T-cell (primary cell): Measurements from ENCODE around the gene SERPINF2. TPM values are rescaled to one million over a fixed set of nuclear protein-coding genes. Genes with fewer than 3 reads are reported as not detected.

Source experiments
- ATAC-seq, 4 experiments: fragments of 200-7000 bp in 3 of 4; fragments of 150-1000 bp in 1 of 4; cut with Tn5 transposase; replicated peaks in 1 of 4; 1 replicate in 3 of 4; 2 replicates in 1 of 4; pipeline ENCODE4 v1.10.0; 2021; ENCODE audit warnings: moderate library complexity in 3 of 4, mild to moderate bottlenecking in 2 of 4, moderate number of reproducible peaks in 1 of 4
- CTCF ChIA-PET, 2 donors: fragments of 300-600 bp; sonication (Branson Sonifier 250); formaldehyde crosslinking; loops; one replicate each; lab custom pipeline; 2022; ENCODE audit warnings: antibody characterized with exemption in 2 of 2; lab: Charles Lee
- POLR2A ChIA-PET, 2 donors: fragments of 300-600 bp; sonication (Branson Sonifier 250); formaldehyde crosslinking; loops; one replicate each; lab custom pipeline; 2022; ENCODE audit warnings: antibody characterized with exemption in 2 of 2; lab: Charles Lee
- DNase-seq, 35 experiments: peaks; one replicate each; pipeline versions ENCODE4 v3.0.0 to v3.0.0-alpha.2; 2013 to 2023
- H3K27ac ChIP-seq: one replicate; pipeline ENCODE4 v1.5.1; 2013; ENCODE audit warnings: low read length
- H3K27me3 ChIP-seq, 2 experiments: replicated peaks in 1 of 2; 1 replicate in 1 of 2; 2 replicates in 1 of 2; pipeline versions ENCODE4 v1.6.1 to v1.7.0; 2013; ENCODE audit warnings: low read length in 1 of 2, mixed read lengths in 1 of 2; ENCODE audit not compliant: control insufficient read depth in 2 of 2, insufficient read depth in 2 of 2; ENCODE audit errors: extremely low read depth in 1 of 2
- H3K36me3 ChIP-seq, 2 donors: 1 replicate in 1 of 2; 2 replicates in 1 of 2; pipeline versions ENCODE4 v1.6.1 to v1.7.0; 2013; ENCODE audit warnings: low read length in 1 of 2; ENCODE audit not compliant: control insufficient read depth in 2 of 2, insufficient read depth in 1 of 2; ENCODE audit errors: extremely low read depth in 1 of 2
- H3K4me1 ChIP-seq, 2 experiments: 1 replicate in 1 of 2; 2 replicates in 1 of 2; pipeline versions ENCODE4 v1.6.1 to v1.7.0; 2013; ENCODE audit warnings: low read length in 2 of 2, mixed read lengths in 1 of 2; ENCODE audit not compliant: insufficient read depth in 2 of 2, control insufficient read depth in 1 of 2; ENCODE audit errors: extremely low read depth in 1 of 2
- H3K4me3 ChIP-seq, 2 donors: 1 replicate in 1 of 2; 2 replicates in 1 of 2; pipeline versions ENCODE4 v1.5.1 to v1.7.0; 2013; ENCODE audit warnings: mild to moderate bottlenecking in 2 of 2, low read length in 1 of 2, moderate library complexity in 1 of 2; ENCODE audit not compliant: control insufficient read depth in 1 of 2; ENCODE audit errors: extremely low read depth in 1 of 2
- H3K9me3 ChIP-seq: 2 replicates; pipeline ENCODE4 v1.7.0; 2013
- H3K27ac Mint-ChIP-seq, 2 donors: one replicate each; pipeline ENCODE4 v1.8.0; 2020 to 2021; ENCODE audit warnings: mild to moderate bottlenecking in 2 of 2, mixed read lengths in 2 of 2
- H3K27me3 Mint-ChIP-seq, 2 donors: one replicate each; pipeline ENCODE4 v1.8.0; 2021 to 2022; ENCODE audit warnings: mixed read lengths in 2 of 2
- H3K36me3 Mint-ChIP-seq: one replicate; pipeline ENCODE4 v1.8.0; 2021; ENCODE audit warnings: mixed read lengths
- H3K4me1 Mint-ChIP-seq, 3 donors: one replicate each; pipeline ENCODE4 v1.8.0; 2020 to 2022; ENCODE audit warnings: mixed read lengths in 3 of 3, mild to moderate bottlenecking in 1 of 3
- H3K4me3 Mint-ChIP-seq, 3 donors: one replicate each; pipeline ENCODE4 v1.8.0; 2020 to 2022; ENCODE audit warnings: mild to moderate bottlenecking in 3 of 3, mixed read lengths in 3 of 3, moderate library complexity in 3 of 3
- H3K9me3 Mint-ChIP-seq, 3 donors: one replicate each; pipeline ENCODE4 v1.8.0; 2020 to 2022; ENCODE audit warnings: mixed read lengths in 3 of 3
- whole genome bisulfite sequencing: methylation state at CpG from one replicate; pipeline ENCODE4 v1.1.5; 2013; ENCODE audit warnings: missing lambda C conversion rate; ENCODE audit not compliant: insufficient coverage; 5-methylcytosine and 5-hydroxymethylcytosine counted together
- total RNA-seq, 35 experiments: library from RNA in 6 of 35; stranded (reverse) in 6 of 35; fragments of 120-200 nt in 1 of 35; gene quantifications; one replicate each; pipeline versions ENCODE4 v1.2.1 to v1.2.4 and lab custom pipeline; 2013 to 2026

SERPINF2 gene
- total RNA-seq, 5 donors from 2014 or later (not counting 1 experiment from before 2014, with no cell fraction given): 0.86 to 2.9 (median 1.4) TPM

GRCh38 chr17:1783834-1784611, 41.4 kb downstream of the SERPINF2 start:
- 81% methylated on average over 9 of the region's 16 CpGs for WGBS
- Histone ChIP-seq H3K4me3 (no peak overlapping the region), H3K27ac (no peak overlapping the region), H3K36me3 (peaks cover 31 to 64% of the 10 kb centered on the region in 2 donors), H3K4me1 (no peaks in the 10 kb centered on the region), H3K27me3 (no peaks in the 10 kb centered on the region), H3K9me3 (no peaks in the 10 kb centered on the region)
- H3K4me1 Mint-ChIP-seq: peaks cover 0 to 13% (median 11%) of the 10 kb centered on the region in 3 donors
- POLR2A ChIA-PET: no interaction called here
- DNase-seq (peak in 2 of 35 experiments; percentile 27 to 36), ATAC-seq (peak in 3 of 4 experiments; percentile 54 to 73 (median 67))
- peak overlapping the region; percentile 72 to 80 for H3K27ac Mint-ChIP-seq
- H3K4me3 Mint-ChIP-seq: no peak overlapping the region
- CTCF ChIA-PET: interaction anchor here in 1 of 2 donors (0.8 kb wide), 2 partner anchors 20 to 62 kb away, joined by 3 read pairs; no protein-coding TSS in a partner anchor
- no peaks in the 10 kb centered on the region for H3K27me3 Mint-ChIP-seq
- no peaks in the 10 kb centered on the region for H3K9me3 Mint-ChIP-seq
- H3K36me3 Mint-ChIP-seq: peaks cover 53% of the 10 kb centered on the region

DNA sequence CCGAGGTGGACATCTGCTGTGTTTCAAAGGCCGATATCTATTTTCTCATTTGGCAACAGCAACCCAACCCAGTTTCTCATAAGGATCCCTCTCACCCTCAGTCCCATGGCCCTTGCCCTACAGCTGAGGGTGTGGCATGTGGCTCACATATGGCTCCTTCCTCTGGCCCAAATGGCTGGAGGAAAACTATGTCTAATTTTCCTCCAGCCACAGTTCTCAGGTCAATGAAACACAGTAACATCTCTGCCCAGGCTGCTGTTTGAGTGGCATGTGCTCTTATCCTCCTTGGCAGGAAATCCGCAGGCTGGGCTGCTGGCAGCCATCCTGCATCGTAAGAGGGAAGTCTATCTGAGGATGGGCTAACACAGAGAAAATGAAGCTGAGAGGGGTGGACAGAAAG, 43.3 kb downstream of the SERPINF2 start:
- Histone ChIP-seq H3K4me3 (no peak overlapping the region), H3K4me1 (no peaks in the 10 kb centered on the region), H3K36me3 (peaks cover 27 to 58% of the 10 kb centered on the region in 2 donors), H3K27me3 (no peaks in the 10 kb centered on the region), H3K27ac (no peak overlapping the region), H3K9me3 (no peaks in the 10 kb centered on the region)
- no peak for ATAC-seq
- 100% methylated on average over 3 of the region's 4 CpGs for WGBS
- peaks cover 50% of the 10 kb centered on the region for H3K36me3 Mint-ChIP-seq
- no peak for DNase-seq
- ChIA-PET CTCF (no interaction called here), POLR2A (no interaction called here)
- no peak overlapping the region for H3K4me3 Mint-ChIP-seq
- H3K27ac Mint-ChIP-seq: peak overlapping the region in 1 of 2 donors; percentile 17
- H3K4me1 Mint-ChIP-seq: peaks cover 0 to 13% (median 11%) of the 10 kb centered on the region in 3 donors
- H3K9me3 Mint-ChIP-seq: no peaks in the 10 kb centered on the region
- no peaks in the 10 kb centered on the region for H3K27me3 Mint-ChIP-seq

GRCh38 chr17:1786708-1787107, 44.0 kb downstream of the SERPINF2 start:
- Mint-ChIP-seq H3K4me1 (peaks cover 0 to 15% (median 13%) of the 10 kb centered on the region in 3 donors), H3K36me3 (peaks cover 49% of the 10 kb centered on the region), H3K27ac (no peak overlapping the region), H3K4me3 (no peak overlapping the region), H3K9me3 (no peaks in the 10 kb centered on the region), H3K27me3 (no peaks in the 10 kb centered on the region)
- DNase-seq (no peak), ATAC-seq (no peak)
- Histone ChIP-seq H3K4me1 (no peaks in the 10 kb centered on the region), H3K36me3 (peaks cover 27 to 51% of the 10 kb centered on the region in 2 donors), H3K27ac (no peak overlapping the region), H3K4me3 (no peak overlapping the region), H3K27me3 (no peaks in the 10 kb centered on the region), H3K9me3 (no peaks in the 10 kb centered on the region)
- 99% methylated on average over 7 of the region's 7 CpGs for WGBS
- POLR2A ChIA-PET: no interaction called here
- CTCF ChIA-PET: no interaction called here

DNA sequence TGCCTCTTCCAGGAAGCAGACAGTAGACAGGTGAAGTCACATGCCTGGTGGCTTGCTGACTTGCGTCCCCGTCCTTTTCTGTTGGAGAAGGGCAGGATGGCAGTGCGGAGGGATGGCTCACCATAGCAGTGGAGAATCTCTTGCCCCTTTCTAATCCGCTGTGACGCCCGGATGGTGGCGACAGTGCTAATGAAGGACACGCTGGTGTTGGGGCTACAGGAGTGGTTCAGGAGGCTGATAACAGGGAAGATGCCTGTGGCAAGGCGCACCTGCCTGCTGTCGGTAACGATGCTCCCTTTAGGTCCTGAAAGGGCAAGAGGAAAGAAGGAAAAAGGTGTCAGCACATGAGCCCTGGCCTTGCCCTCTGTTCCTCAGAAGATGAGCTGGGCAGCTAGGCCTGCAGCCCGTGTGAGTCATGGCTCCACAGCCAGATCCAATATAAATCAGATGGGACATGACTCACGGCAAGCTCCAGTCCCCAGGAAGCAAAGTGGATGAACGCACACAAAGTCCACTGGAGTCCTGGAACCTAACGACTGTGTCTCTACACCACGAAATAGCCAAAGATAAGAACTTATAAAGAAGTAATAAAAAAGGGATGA, 44.7 kb downstream of the SERPINF2 start:
- peaks cover 0 to 15% (median 13%) of the 10 kb centered on the region in 3 donors for H3K4me1 Mint-ChIP-seq
- no peaks in the 10 kb centered on the region for H3K9me3 ChIP-seq
- H3K4me3 ChIP-seq: no peak overlapping the region
- H3K27me3 Mint-ChIP-seq: no peaks in the 10 kb centered on the region
- no peak overlapping the region for H3K27ac ChIP-seq
- POLR2A ChIA-PET: no interaction called here
- no peaks in the 10 kb centered on the region for H3K4me1 ChIP-seq
- H3K27ac Mint-ChIP-seq: no peak overlapping the region
- H3K9me3 Mint-ChIP-seq: no peaks in the 10 kb centered on the region
- H3K36me3 Mint-ChIP-seq: peaks cover 42% of the 10 kb centered on the region
- H3K36me3 ChIP-seq: peaks cover 24 to 44% of the 10 kb centered on the region in 2 donors
- DNase-seq (no peak), ATAC-seq (no peak)
- no peak overlapping the region for H3K4me3 Mint-ChIP-seq
- 95% methylated on average over 12 of the region's 16 CpGs for WGBS
- CTCF ChIA-PET: interaction anchor here in 1 of 2 donors (0.7 kb wide), 1 partner anchor 91 kb away, joined by 3 read pairs; no protein-coding TSS in a partner anchor
- no peaks in the 10 kb centered on the region for H3K27me3 ChIP-seq

GRCh38 chr17:1789936-1790335, 47.3 kb downstream of the SERPINF2 start:
- no peaks in the 10 kb centered on the region for H3K4me1 ChIP-seq
- DNase-seq (no peak), ATAC-seq (no peak)
- H3K36me3 ChIP-seq: peaks cover 19 to 24% of the 10 kb centered on the region in 2 donors
- peaks cover 0 to 2% (median 1%) of the 10 kb centered on the region in 3 donors for H3K4me1 Mint-ChIP-seq
- H3K36me3 Mint-ChIP-seq: peaks cover 30% of the 10 kb centered on the region
- no peaks in the 10 kb centered on the region for H3K27me3 Mint-ChIP-seq
- H3K4me3 ChIP-seq: no peak overlapping the region
- H3K9me3 ChIP-seq: no peaks in the 10 kb centered on the region
- no peak overlapping the region for H3K27ac ChIP-seq
- H3K27ac Mint-ChIP-seq: no peak overlapping the region
- no CpG with 5 or more reads among the region's 5 CpGs for WGBS
- ChIA-PET CTCF (interaction anchor here in 1 of 2 donors (0.6 kb wide), 1 partner anchor 74 kb away, joined by 3 read pairs; no protein-coding TSS in a partner anchor), POLR2A (interaction anchor here in 1 of 2 donors (0.6 kb wide), 1 partner anchor 468 kb away, joined by 5 read pairs; no protein-coding TSS in a partner anchor)
- H3K27me3 ChIP-seq: no peaks in the 10 kb centered on the region
- no peaks in the 10 kb centered on the region for H3K9me3 Mint-ChIP-seq
- H3K4me3 Mint-ChIP-seq: no peak overlapping the region
